ENCODE data around the gene PRXL2A. TPM values are rescaled to one million over a fixed set of nuclear protein-coding genes. Genes with fewer than 3 reads are reported as not detected.

Gene PRXL2A
- polyA plus RNA-seq, 3 donors: 0.61 to 4.1 (median 3.4) TPM

- Histone ChIP-seq H3K27me3 (ENCODE audit: control insufficient read depth in 2 of 2, insufficient read depth in 2 of 2, low read length in 2 of 2) (peaks cover 9 to 26% of the 10 kb centered on the region in 2 donors), H3K27ac (ENCODE audit: low read depth in 1 of 2, low read length in 2 of 2) (no peak overlapping the region), H3K9me3 (replicated peaks in 1 of 2; ENCODE audit: control insufficient read depth in 1 of 2, insufficient read depth in 1 of 2, low read length in 2 of 2) (no peaks in the 10 kb centered on the region), H3K4me2 (replicated peaks; ENCODE audit: extremely low read depth, low read length, poor library complexity, severe bottlenecking) (no peak overlapping the region), H3K9ac (ENCODE audit: insufficient read depth, low read length, poor library complexity, severe bottlenecking) (no peak overlapping the region), H2AFZ (ENCODE audit: insufficient read depth, low read depth, low read length, poor library complexity, severe bottlenecking) (no peak overlapping the region), H3K36me3 (replicated peaks in 1 of 2; ENCODE audit: control insufficient read depth in 1 of 2, insufficient read depth in 2 of 2, low read length in 2 of 2) (no peaks in the 10 kb centered on the region), H3K4me1 (ENCODE audit: control insufficient read depth in 1 of 2, insufficient read depth in 2 of 2, low read length in 2 of 2) (peaks cover 13 to 15% of the 10 kb centered on the region in 2 donors), H4K20me1 (ENCODE audit: insufficient read depth, low read length) (no peaks in the 10 kb centered on the region), H3K79me2 (ENCODE audit: insufficient read depth, low read length) (no peaks in the 10 kb centered on the region), H3K4me3 (replicated peaks in 1 of 3; ENCODE audit: low read depth in 2 of 3, low read length in 3 of 3) (no peak overlapping the region)
- DNase-seq: no peak
- no peaks in the 10 kb centered on the region for H3K36me3 Mint-ChIP-seq
- 98% methylated on average over 19 of the region's 22 CpGs for WGBS (ENCODE audit: insufficient coverage)
- intact Hi-C loops (cut with micrococcal nuclease): no loop called here
- no peak for TF ChIP-seq CTCF (IDR thresholded peaks at IDR 0.05)
- peaks cover 16% of the 10 kb centered on the region for H3K4me1 Mint-ChIP-seq
- H3K4me3 Mint-ChIP-seq: no peak overlapping the region
- peaks cover 25 to 32% (median 29%) of the 10 kb centered on the region in 3 donors for H3K27me3 Mint-ChIP-seq (ENCODE audit: low read depth in 3 of 3)
- no peak overlapping the region for H3K27ac Mint-ChIP-seq
- H3K9me3 Mint-ChIP-seq: peaks cover 0 to 17% (median 2%) of the 10 kb centered on the region in 7 donors
Measured at GRCh38 chr10:80359644-80360043, 48.7 kb upstream of the PRXL2A start.

DNA sequence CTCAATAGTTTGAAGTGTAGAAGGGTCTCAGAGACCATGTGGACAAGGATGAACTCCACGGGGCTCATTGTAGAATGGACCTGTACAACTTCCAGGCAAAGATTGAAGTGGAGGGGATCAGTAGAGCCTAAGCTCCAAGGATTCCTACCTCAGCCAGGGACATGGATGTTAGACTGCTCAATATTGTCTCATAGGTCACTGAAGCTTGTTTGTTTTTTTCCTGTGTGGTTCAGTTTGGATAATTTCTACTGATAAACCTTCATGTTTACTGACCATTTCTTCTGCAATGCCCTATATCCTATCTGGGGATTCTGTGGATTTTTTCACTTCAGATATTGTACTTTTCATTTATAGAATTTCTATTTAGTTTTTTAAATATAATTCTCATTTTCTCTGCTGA, 42.8 kb upstream of the PRXL2A start:
- H3K27me3 Mint-ChIP-seq (ENCODE audit: low read depth in 3 of 3): peaks cover 0 to 3% (median 2%) of the 10 kb centered on the region in 3 donors

More for the DNA sequence above, 42.8 kb upstream of the PRXL2A start:
- Histone ChIP-seq H3K27me3 (ENCODE audit: control insufficient read depth in 2 of 2, insufficient read depth in 2 of 2, low read length in 2 of 2) (no peaks in the 10 kb centered on the region), H3K79me2 (ENCODE audit: insufficient read depth, low read length) (no peaks in the 10 kb centered on the region), H4K20me1 (ENCODE audit: insufficient read depth, low read length) (no peaks in the 10 kb centered on the region), H3K4me3 (replicated peaks in 1 of 3; ENCODE audit: low read depth in 2 of 3, low read length in 3 of 3) (no peak overlapping the region), H3K9me3 (replicated peaks in 1 of 2; ENCODE audit: control insufficient read depth in 1 of 2, insufficient read depth in 1 of 2, low read length in 2 of 2) (peaks cover 12 to 23% of the 10 kb centered on the region in 2 donors), H2AFZ (ENCODE audit: insufficient read depth, low read depth, low read length, poor library complexity, severe bottlenecking) (no peak overlapping the region), H3K4me2 (replicated peaks; ENCODE audit: extremely low read depth, low read length, poor library complexity, severe bottlenecking) (no peak overlapping the region), H3K27ac (ENCODE audit: low read depth in 1 of 2, low read length in 2 of 2) (no peak overlapping the region), H3K36me3 (replicated peaks in 1 of 2; ENCODE audit: control insufficient read depth in 1 of 2, insufficient read depth in 2 of 2, low read length in 2 of 2) (no peaks in the 10 kb centered on the region), H3K9ac (ENCODE audit: insufficient read depth, low read length, poor library complexity, severe bottlenecking) (no peak overlapping the region), H3K4me1 (ENCODE audit: control insufficient read depth in 1 of 2, insufficient read depth in 2 of 2, low read length in 2 of 2) (no peaks in the 10 kb centered on the region)
- H3K4me1 Mint-ChIP-seq: no peaks in the 10 kb centered on the region
- DNase-seq: no peak
- WGBS (ENCODE audit: insufficient coverage): 88% methylated on average over 1 of the region's 1 CpG
- intact Hi-C loops (cut with micrococcal nuclease): no loop called here
- no peak for TF ChIP-seq CTCF (IDR thresholded peaks at IDR 0.05)
- H3K9me3 Mint-ChIP-seq: peaks cover 11 to 30% (median 20%) of the 10 kb centered on the region in 7 donors
- H3K4me3 Mint-ChIP-seq: peak overlapping the region in 1 of 2 donors; percentile 39
- H3K27ac Mint-ChIP-seq: no peak overlapping the region
- H3K36me3 Mint-ChIP-seq: no peaks in the 10 kb centered on the region
